Naive thymus-derived CD4-positive, alpha-beta T cell (primary cell): ENCODE data around the gene IPMK. TPM values are rescaled to one million over a fixed set of nuclear protein-coding genes. Genes with fewer than 3 reads are reported as not detected.
"Not testable (repeated sequence)": the region's sequence is repeated elsewhere in the genome, so short reads cannot be mapped to it uniquely, and the experiment has no call there.

Experiments used
- ATAC-seq: fragments of 150-1000 bp; cut with Tn5 transposase; 2 replicates; pipeline ENCODE4 v1.10.0; 2021; ENCODE audit warnings: mild to moderate bottlenecking, moderate library complexity
- CTCF ChIA-PET: fragments of 350-600 bp; sonication (Branson Sonifier 250); formaldehyde crosslinking; loops from one replicate; lab custom pipeline; 2021; ENCODE audit warnings: antibody characterized with exemption; lab: Charles Lee
- POLR2A ChIA-PET: fragments of 350-600 bp; sonication (Branson Sonifier 250); formaldehyde crosslinking; loops from one replicate; lab custom pipeline; 2021; ENCODE audit warnings: antibody characterized with exemption, inconsistent platforms; lab: Charles Lee
- DNase-seq, 9 donors: peaks; one replicate each; pipeline versions ENCODE4 v3.0.0 to v3.0.0-alpha.2; 2020 to 2022; ENCODE audit warnings: mixed read lengths in 1 of 9
- H3K27ac ChIP-seq: one replicate; pipeline ENCODE4 v1.7.0; 2013; ENCODE audit warnings: mild to moderate bottlenecking, low read depth, low read length, moderate library complexity
- H3K27me3 ChIP-seq, 2 donors: one replicate each; pipeline ENCODE4 v1.7.0; 2013; ENCODE audit warnings: low read length in 2 of 2, mild to moderate bottlenecking in 2 of 2, moderate library complexity in 2 of 2; ENCODE audit not compliant: control insufficient read depth in 2 of 2, insufficient read depth in 2 of 2
- H3K36me3 ChIP-seq, 3 experiments: 1 replicate in 2 of 3; 2 replicates in 1 of 3; pipeline ENCODE4 v1.7.0; 2013; ENCODE audit warnings: low read length in 3 of 3, mild to moderate bottlenecking in 3 of 3, moderate library complexity in 1 of 3; ENCODE audit not compliant: insufficient read depth in 3 of 3, control insufficient read depth in 2 of 3
- H3K4me1 ChIP-seq, 2 donors: one replicate each; pipeline ENCODE4 v1.7.0; 2013; ENCODE audit warnings: low read length in 2 of 2, mild to moderate bottlenecking in 2 of 2, moderate library complexity in 1 of 2; ENCODE audit not compliant: control insufficient read depth in 2 of 2, insufficient read depth in 2 of 2
- H3K4me3 ChIP-seq: 2 replicates; pipeline ENCODE4 v1.7.0; 2013; ENCODE audit warnings: mild to moderate bottlenecking, low read length
- H3K9me3 ChIP-seq, 3 experiments: 1 replicate in 2 of 3; 2 replicates in 1 of 3; pipeline ENCODE4 v1.7.0; 2013; ENCODE audit warnings: low read length in 3 of 3; ENCODE audit not compliant: control insufficient read depth in 2 of 3
- H3K27ac Mint-ChIP-seq, 9 donors: one replicate each; pipeline ENCODE4 v1.8.0; 2020 to 2022; ENCODE audit warnings: mixed read lengths in 9 of 9, mild to moderate bottlenecking in 8 of 9, moderate library complexity in 5 of 9, inconsistent platforms in 2 of 9
- H3K27me3 Mint-ChIP-seq, 5 donors: one replicate each; pipeline ENCODE4 v1.8.0; 2021 to 2022; ENCODE audit warnings: mixed read lengths in 5 of 5, mild to moderate bottlenecking in 1 of 5
- H3K36me3 Mint-ChIP-seq, 5 donors: one replicate each; pipeline ENCODE4 v1.8.0; 2020 to 2022; ENCODE audit warnings: mixed read lengths in 5 of 5, mild to moderate bottlenecking in 3 of 5, inconsistent platforms in 1 of 5
- H3K4me1 Mint-ChIP-seq, 7 donors: one replicate each; pipeline ENCODE4 v1.8.0; 2020 to 2022; ENCODE audit warnings: mixed read lengths in 7 of 7, mild to moderate bottlenecking in 3 of 7, inconsistent platforms in 1 of 7
- H3K4me3 Mint-ChIP-seq, 10 donors: one replicate each; pipeline ENCODE4 v1.8.0; 2020 to 2022; ENCODE audit warnings: mild to moderate bottlenecking in 10 of 10, mixed read lengths in 10 of 10, moderate library complexity in 6 of 10, inconsistent platforms in 2 of 10
- H3K9me3 Mint-ChIP-seq, 11 donors: one replicate each; pipeline ENCODE4 v1.8.0; 2020 to 2022; ENCODE audit warnings: mixed read lengths in 11 of 11, mild to moderate bottlenecking in 4 of 11, inconsistent platforms in 1 of 11, moderate library complexity in 1 of 11
- intact Hi-C, 2 donors: fragments of 100-400 bp; cut with micrococcal nuclease; formaldehyde crosslinking; loops; one replicate each; pipeline ENCODE4 v1.15.1; 2023
- polyA plus RNA-seq, 2 donors: library from polyadenylated mRNA; unstranded; fragments of 300-500 nt; fragmentation: Illumina TruSeq; gene quantifications; one replicate each; pipeline ENCODE4 v1.2.3, GENCODE V29; 2021
- total RNA-seq, 6 experiments: library from RNA in 5 of 6; stranded (reverse) in 5 of 6; gene quantifications; 1 replicate in 5 of 6; 2 replicates in 1 of 6; pipeline ENCODE4 v1.2.3 and lab custom pipeline; 2021 to 2026

The IPMK gene
- total and polyA plus RNA-seq, 7 experiments from 2014 or later: 1.6 to 6.4 (median 5.0) TPM

- ATAC-seq, H3K27me3 ChIP-seq, H3K27ac Mint-ChIP-seq, H3K36me3 ChIP-seq, H3K9me3 ChIP-seq, intact Hi-C loops, H3K27ac ChIP-seq, H3K27me3 Mint-ChIP-seq, CTCF ChIA-PET, POLR2A ChIA-PET, H3K4me3 Mint-ChIP-seq, H3K4me1 ChIP-seq, DNase-seq, H3K4me3 ChIP-seq: not testable (repeated sequence)
- peaks cover 10 to 43% (median 37%) of the 10 kb centered on the region in 7 donors for H3K4me1 Mint-ChIP-seq
- H3K36me3 Mint-ChIP-seq: peaks cover 8 to 43% (median 36%) of the 10 kb centered on the region in 5 donors
- peaks cover 4 to 25% (median 9%) of the 10 kb centered on the region in 11 donors for H3K9me3 Mint-ChIP-seq
These were observed 11.5 kb downstream of the IPMK start for GRCh38 chr10:58256013-58256780.

- intact Hi-C loops: no loop called here
- ATAC-seq: no peak
These were observed 13.1 kb downstream of the IPMK start for GRCh38 chr10:58254644-58255043.

GRCh38 chr10:58253184-58253583, 14.5 kb downstream of the IPMK start:
- Mint-ChIP-seq H3K27me3 (no peaks in the 10 kb centered on the region), H3K9me3 (peaks cover 4 to 31% (median 14%) of the 10 kb centered on the region in 11 donors), H3K36me3 (peaks cover 11 to 47% (median 34%) of the 10 kb centered on the region in 5 donors), H3K4me3 (no peak overlapping the region), H3K27ac (no peak overlapping the region), H3K4me1 (peaks cover 9 to 31% (median 23%) of the 10 kb centered on the region in 7 donors)
- CTCF ChIA-PET: no interaction called here
- Histone ChIP-seq H3K27me3 (no peaks in the 10 kb centered on the region), H3K9me3 (no peaks in the 10 kb centered on the region), H3K4me1 (peaks cover 0 to 4% of the 10 kb centered on the region in 2 donors), H3K36me3 (no peaks in the 10 kb centered on the region), H3K27ac (no peak overlapping the region), H3K4me3 (no peak overlapping the region)
- intact Hi-C loops: no loop called here
- POLR2A ChIA-PET: no interaction called here
- no peak for ATAC-seq
- no peak for DNase-seq

More at GRCh38 chr10:58254644-58255043, 13.1 kb downstream of the IPMK start:
- DNase-seq: no peak
- H3K4me1 ChIP-seq: peaks cover 0 to 4% of the 10 kb centered on the region in 2 donors
- no peaks in the 10 kb centered on the region for H3K9me3 ChIP-seq
- Mint-ChIP-seq H3K36me3 (peaks cover 8 to 45% (median 40%) of the 10 kb centered on the region in 5 donors), H3K4me3 (no peak overlapping the region), H3K27me3 (no peaks in the 10 kb centered on the region), H3K27ac (no peak overlapping the region), H3K9me3 (peaks cover 4 to 25% (median 9%) of the 10 kb centered on the region in 11 donors), H3K4me1 (peaks cover 9 to 31% (median 25%) of the 10 kb centered on the region in 7 donors)
- no peaks in the 10 kb centered on the region for H3K27me3 ChIP-seq
- no peak overlapping the region for H3K27ac ChIP-seq
- ChIA-PET CTCF (no interaction called here), POLR2A (no interaction called here)
- H3K36me3 ChIP-seq: no peaks in the 10 kb centered on the region
- no peak overlapping the region for H3K4me3 ChIP-seq

- ATAC-seq, H3K4me3 Mint-ChIP-seq, H3K27me3 ChIP-seq, H3K27me3 Mint-ChIP-seq, H3K27ac ChIP-seq, H3K9me3 ChIP-seq, H3K27ac Mint-ChIP-seq, CTCF ChIA-PET, H3K4me1 ChIP-seq, H3K36me3 ChIP-seq, H3K4me3 ChIP-seq, DNase-seq, POLR2A ChIA-PET: not testable (repeated sequence)
- peaks cover 3 to 42% (median 23%) of the 10 kb centered on the region in 5 donors for H3K36me3 Mint-ChIP-seq
- peaks cover 3 to 35% (median 12%) of the 10 kb centered on the region in 11 donors for H3K9me3 Mint-ChIP-seq
- intact Hi-C loops: loop anchor here in 1 of 2 donors (10.0 kb wide), 1 partner anchor 50 kb away; no protein-coding TSS in a partner anchor
- H3K4me1 Mint-ChIP-seq: peaks cover 17 to 35% (median 28%) of the 10 kb centered on the region in 7 donors
These were observed 23.0 kb downstream of the IPMK start for GRCh38 chr10:58244666-58245065.

- POLR2A ChIA-PET, CTCF ChIA-PET: not testable (repeated sequence)
- H3K4me1 Mint-ChIP-seq: peaks cover 21 to 40% (median 33%) of the 10 kb centered on the region in 7 donors
These were observed 23.5 kb downstream of the IPMK start for GRCh38 chr10:58244242-58244641.

GRCh38 chr10:58243801-58244200, 23.9 kb downstream of the IPMK start:
- H3K4me3 Mint-ChIP-seq, H3K27me3 ChIP-seq, ATAC-seq, H3K9me3 ChIP-seq, POLR2A ChIA-PET, H3K36me3 ChIP-seq, H3K4me3 ChIP-seq, CTCF ChIA-PET, H3K27ac ChIP-seq, H3K4me1 ChIP-seq, DNase-seq, H3K27me3 Mint-ChIP-seq, H3K27ac Mint-ChIP-seq: not testable (repeated sequence)
- Mint-ChIP-seq H3K4me1 (peaks cover 22 to 41% (median 34%) of the 10 kb centered on the region in 7 donors), H3K36me3 (peaks cover 3 to 44% (median 23%) of the 10 kb centered on the region in 5 donors), H3K9me3 (peaks cover 3 to 35% (median 12%) of the 10 kb centered on the region in 11 donors)
- intact Hi-C loops: loop anchor here in 1 of 2 donors (10.0 kb wide), 1 partner anchor 49 kb away; no protein-coding TSS in a partner anchor

More at GRCh38 chr10:58244242-58244641, 23.5 kb downstream of the IPMK start:
- H3K27ac ChIP-seq, H3K27me3 ChIP-seq, H3K27ac Mint-ChIP-seq, H3K27me3 Mint-ChIP-seq, ATAC-seq, H3K4me3 Mint-ChIP-seq, H3K4me1 ChIP-seq, H3K36me3 ChIP-seq, H3K4me3 ChIP-seq, H3K9me3 ChIP-seq, DNase-seq: not testable (repeated sequence)
- intact Hi-C loops: loop anchor here in 1 of 2 donors (10.0 kb wide), 1 partner anchor 49 kb away; no protein-coding TSS in a partner anchor
- peaks cover 3 to 35% (median 12%) of the 10 kb centered on the region in 11 donors for H3K9me3 Mint-ChIP-seq
- H3K36me3 Mint-ChIP-seq: peaks cover 3 to 44% (median 23%) of the 10 kb centered on the region in 5 donors
